Activated gamma-delta T cell (primary cell): Measurements from ENCODE around the gene LTBP1.
"Not testable (repeated sequence)": the region's sequence is repeated elsewhere in the genome, so short reads cannot be mapped to it uniquely, and the experiment has no call there.

ENCODE experiments used
- DNase-seq: peaks from one replicate; lab custom pipeline; 2025; lab: John Stamatoyannopoulos, UW

LTBP1 gene

GRCh38 chr2:33145459-33145858 is 198.7 kb downstream of the LTBP1 start:
- no peak for DNase-seq

- DNase-seq: no peak
Measured at GRCh38 chr2:33146102-33146501, 199.3 kb downstream of the LTBP1 start.

- no peak for DNase-seq
Measured at GRCh38 chr2:33153008-33153407, 206.3 kb downstream of the LTBP1 start.

GRCh38 chr2:33158482-33159003 is 211.8 kb downstream of the LTBP1 start:
- DNase-seq: no peak

- DNase-seq: no peak
Measured at GRCh38 chr2:33160191-33160590, 213.4 kb downstream of the LTBP1 start.

- no peak for DNase-seq
Measured at GRCh38 chr2:33166287-33166881, 219.6 kb downstream of the LTBP1 start.

- DNase-seq: no peak
Measured at GRCh38 chr2:33167622-33168245, 221.0 kb downstream of the LTBP1 start.

- DNase-seq: no peak
Measured at GRCh38 chr2:33168425-33168824, 221.7 kb downstream of the LTBP1 start.

- no peak for DNase-seq
Measured at GRCh38 chr2:33168922-33169321, 222.2 kb downstream of the LTBP1 start.

GRCh38 chr2:33170251-33170650 is 223.5 kb downstream of the LTBP1 start:
- not testable (repeated sequence) for DNase-seq

GRCh38 chr2:33177627-33178026 is 230.9 kb downstream of the LTBP1 start:
- DNase-seq: no peak

GRCh38 chr2:33178209-33178608 is 231.5 kb downstream of the LTBP1 start:
- no peak for DNase-seq

GRCh38 chr2:33180915-33181314 is 234.2 kb downstream of the LTBP1 start:
- no peak for DNase-seq

- DNase-seq: no peak
Measured at GRCh38 chr2:33181466-33181865, 234.7 kb downstream of the LTBP1 start.

- DNase-seq: no peak
Measured at GRCh38 chr2:33184041-33184440, 237.3 kb downstream of the LTBP1 start.

GRCh38 chr2:33186937-33187336 is 240.2 kb downstream of the LTBP1 start:
- DNase-seq: no peak

- DNase-seq: no peak
Measured at GRCh38 chr2:33188799-33189198, 242.0 kb downstream of the LTBP1 start.

- DNase-seq: no peak
Measured at GRCh38 chr2:33190393-33190937, 243.7 kb downstream of the LTBP1 start.

GRCh38 chr2:33195891-33196290 is 249.1 kb downstream of the LTBP1 start:
- no peak for DNase-seq

GRCh38 chr2:33196700-33197099 is 249.9 kb downstream of the LTBP1 start:
- no peak for DNase-seq

GRCh38 chr2:33197198-33197938 is 250.6 kb downstream of the LTBP1 start:
- DNase-seq: no peak

GRCh38 chr2:33202641-33203522 is 256.1 kb downstream of the LTBP1 start:
- DNase-seq: no peak
